Measurements from ENCODE around the gene PRR36.

- no peak for TF ChIP-seq EP300 (IDR thresholded peaks at IDR 0.05)
- TF ChIP-seq CTCF (IDR thresholded peaks at IDR 0.05) = no peak
Observed at GRCh38 chr19:7908078-7908699, 34.0 kb upstream of the PRR36 start.

Measured in tibial nerve (tissue), 4 donors.